Glomerular endothelial cell (primary cell): ENCODE results near the gene THEM5. TPM values are rescaled to one million over a fixed set of nuclear protein-coding genes. Genes with fewer than 3 reads are reported as not detected.
"Not testable (repeated sequence)": the region's sequence is repeated elsewhere in the genome, so short reads cannot be mapped to it uniquely, and the experiment has no call there.

Source experiments
- DNase-seq: peaks from one replicate; pipeline ENCODE4 v3.0.0-alpha.2; 2011; ENCODE audit warnings: low read depth, low spot score; ENCODE audit errors: extremely low read depth
- total RNA-seq: library from RNA; depleted of rRNA; stranded (reverse); fragments of >200 nt; gene quantifications from 2 replicates; pipeline ENCODE4 v1.2.3, GENCODE V29; 2015

Gene THEM5, protein sequence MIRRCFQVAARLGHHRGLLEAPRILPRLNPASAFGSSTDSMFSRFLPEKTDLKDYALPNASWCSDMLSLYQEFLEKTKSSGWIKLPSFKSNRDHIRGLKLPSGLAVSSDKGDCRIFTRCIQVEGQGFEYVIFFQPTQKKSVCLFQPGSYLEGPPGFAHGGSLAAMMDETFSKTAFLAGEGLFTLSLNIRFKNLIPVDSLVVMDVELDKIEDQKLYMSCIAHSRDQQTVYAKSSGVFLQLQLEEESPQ
- not detected in 2 replicates for total RNA-seq

DNA sequence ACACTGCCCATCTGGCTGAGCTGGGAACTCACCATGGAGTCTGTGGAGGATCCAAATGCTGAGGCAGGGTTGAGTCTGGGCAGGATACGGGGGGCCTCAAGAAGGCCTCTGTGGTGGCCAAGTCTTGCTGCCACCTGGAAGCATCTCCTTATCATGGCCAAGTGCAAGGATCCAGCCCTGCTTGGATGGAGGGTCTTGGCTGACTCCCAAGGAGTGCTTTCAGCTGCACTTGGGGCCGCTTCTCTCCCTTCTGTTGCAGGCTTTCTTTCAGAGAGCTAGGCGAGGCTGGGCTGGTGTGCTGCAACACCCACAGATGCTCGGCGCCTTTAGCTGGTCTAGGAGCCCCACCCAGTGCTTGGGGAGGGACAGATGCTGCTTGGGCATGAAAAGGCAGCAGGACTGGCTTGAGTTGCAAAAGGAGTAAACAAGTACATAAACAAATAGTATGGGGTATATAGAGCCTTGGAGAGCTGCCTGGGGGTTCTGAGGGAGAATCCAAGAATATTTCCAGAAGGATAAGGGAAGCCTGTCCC lies at the start of gene THEM5:
Gene THEM5, minus strand, starts transcription at position 302 of the 533 bp plus-strand sequence. Its CDS starts 147 bp downstream, at position 155.
- DNase-seq, result no peak

DNA sequence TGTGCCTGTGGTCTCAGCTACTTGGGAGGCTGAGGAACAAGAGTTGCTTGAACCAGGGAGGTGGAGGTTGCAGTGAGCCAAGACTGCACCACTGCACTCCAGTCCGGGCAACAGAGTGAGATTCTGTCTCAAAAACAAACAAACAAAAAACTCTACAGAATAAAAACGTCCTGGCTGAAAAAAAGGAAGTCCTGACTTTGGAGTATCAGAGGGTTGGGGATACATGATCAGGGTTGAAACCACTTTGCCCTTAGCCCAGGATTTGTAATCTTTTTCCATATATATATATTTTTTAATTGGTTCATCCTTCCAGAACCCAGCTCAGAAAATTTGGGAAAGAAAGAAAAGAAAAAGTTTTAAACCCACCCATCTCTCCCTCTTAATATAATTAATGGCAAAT lies 49.3 kb upstream of the THEM5 start:
- no peak for DNase-seq

DNA sequence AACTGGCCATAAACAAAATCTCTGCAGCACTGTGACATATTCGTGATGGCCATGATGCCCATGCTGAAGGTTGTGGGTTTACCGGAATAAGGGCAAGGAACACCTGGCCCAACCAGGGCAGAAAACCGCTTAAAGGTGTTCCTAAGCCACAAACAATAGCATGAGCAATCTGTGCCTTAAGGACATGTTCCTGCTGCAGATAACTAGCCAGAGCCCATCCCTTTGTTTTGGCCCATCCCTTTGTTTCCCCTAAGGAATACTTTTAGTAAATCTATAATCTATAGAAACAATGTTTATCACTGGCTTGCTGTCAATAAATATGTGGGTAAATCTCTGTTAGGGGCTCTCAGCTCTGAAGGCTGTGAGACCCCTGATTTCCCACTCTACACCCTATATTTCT lies 47.3 kb upstream of the THEM5 start:
- DNase-seq, result not testable (repeated sequence)

DNA sequence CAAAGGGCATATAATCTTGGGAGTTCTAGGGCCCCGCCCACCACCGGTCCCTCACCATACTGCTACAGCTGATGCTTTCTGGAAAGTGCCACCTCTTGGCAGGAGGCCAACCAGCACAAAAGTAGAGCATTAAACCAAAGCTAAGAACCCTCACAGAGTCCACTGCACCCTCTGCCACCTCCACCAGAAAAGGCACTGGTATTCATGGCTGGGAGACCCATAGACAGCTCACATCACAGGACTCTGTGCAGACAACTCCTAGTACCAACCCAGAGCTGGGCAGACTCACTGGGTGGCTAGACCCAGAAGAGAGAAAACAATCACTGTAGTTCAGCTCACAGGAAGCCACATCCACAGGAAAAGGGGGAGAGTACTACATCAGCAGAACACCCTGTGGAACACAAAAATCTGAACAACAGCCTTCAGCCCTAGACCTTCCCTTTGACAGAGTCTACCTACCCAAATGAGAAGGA lies 45.0 kb upstream of the THEM5 start:
- no peak for DNase-seq

DNA sequence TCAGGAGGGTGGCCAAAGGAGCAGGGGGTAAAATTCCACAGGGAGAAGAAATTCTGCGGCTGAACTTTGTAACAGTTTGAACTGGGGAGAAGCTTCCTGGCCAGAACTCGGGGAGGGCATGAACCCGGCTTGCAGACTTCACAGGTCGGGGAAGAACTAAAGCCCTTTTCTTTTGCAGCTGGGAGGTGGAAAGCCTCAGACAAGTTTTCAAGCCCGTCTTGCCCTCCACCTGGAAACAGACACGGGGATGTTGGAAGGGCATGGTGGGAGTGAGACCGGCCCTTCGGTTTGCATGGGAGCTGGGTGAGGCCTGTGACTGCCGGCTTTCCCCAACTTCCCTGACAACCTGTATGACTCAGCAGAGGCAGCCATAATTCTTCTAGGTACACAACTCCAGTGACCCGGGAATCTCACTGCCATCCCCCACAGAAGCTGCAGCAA lies 44.5 kb upstream of the THEM5 start:
- DNase-seq, result no peak

DNA sequence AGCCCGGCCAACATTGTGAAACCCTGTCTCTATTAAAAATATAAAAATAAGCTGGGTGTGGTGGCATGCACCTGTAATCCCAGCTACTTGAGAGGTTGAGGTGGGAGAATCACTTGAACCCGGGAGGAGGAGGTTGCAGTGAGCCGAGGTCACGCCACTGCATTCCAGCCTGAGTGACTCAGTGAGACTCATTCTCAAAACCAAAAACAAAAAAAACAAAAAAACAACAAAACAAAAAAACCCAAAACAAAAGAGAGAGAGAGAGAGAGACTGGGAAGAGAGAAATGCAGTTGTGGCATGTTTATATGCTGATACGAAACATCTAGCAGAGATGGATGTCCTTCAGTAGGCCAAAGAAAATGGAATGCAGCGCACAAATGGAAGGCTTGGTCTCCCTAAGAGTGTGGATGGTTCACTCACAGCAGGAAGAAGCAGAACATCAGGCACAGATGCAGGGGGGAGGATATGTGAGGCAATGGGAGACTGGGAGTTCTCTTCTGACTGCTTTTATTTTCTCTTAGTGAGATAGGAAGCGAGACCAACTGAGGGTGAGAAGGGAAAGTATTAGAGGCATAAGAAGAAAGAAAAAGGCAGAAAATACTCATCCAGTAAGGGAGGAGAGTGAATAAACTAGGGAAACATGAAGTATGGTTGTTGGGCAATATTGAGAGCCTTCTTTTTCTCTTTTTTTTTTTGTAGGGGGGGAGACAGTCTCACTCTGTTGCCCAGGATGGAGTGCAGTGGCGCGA lies 39.8 kb upstream of the THEM5 start:
- no peak for DNase-seq

DNA sequence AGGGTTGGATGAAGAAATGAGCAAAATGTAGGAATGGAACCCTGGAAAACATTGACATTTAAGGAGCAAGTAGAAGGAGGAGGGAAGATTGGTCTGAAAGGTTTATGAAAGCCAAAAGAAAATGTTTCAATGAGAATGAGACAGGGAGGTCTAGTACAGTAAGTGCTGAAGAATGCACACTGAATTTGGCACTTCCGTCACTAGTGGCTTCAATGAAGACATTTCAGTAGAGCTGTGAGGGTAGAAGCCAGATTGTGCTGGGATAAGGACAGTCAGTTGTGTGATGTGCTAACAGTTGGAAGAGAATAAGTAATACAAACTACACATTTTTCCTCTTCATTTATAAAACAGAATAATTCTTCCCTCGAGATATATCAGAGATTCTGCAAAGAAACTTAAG lies 38.7 kb upstream of the THEM5 start:
- DNase-seq, result no peak

DNA sequence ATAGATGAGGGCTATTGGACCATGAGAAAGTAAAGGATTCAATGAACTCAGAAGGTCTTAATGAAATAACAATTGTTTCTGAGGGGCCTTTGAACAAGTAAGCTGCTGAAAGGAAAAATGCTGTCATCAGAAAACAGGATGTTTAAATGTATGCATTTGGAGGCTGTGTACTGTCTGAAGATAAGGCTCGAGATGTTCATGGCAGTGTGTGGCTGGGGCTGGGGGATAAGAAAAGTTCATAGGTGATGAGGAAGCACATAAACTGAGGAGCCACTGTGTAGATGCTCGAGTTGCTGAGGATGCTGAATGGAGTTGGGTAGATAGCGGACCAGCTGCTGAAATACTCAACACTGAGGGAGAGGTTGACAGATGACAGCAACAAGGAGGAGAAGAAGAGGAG lies 38.0 kb upstream of the THEM5 start:
- no peak for DNase-seq

DNA sequence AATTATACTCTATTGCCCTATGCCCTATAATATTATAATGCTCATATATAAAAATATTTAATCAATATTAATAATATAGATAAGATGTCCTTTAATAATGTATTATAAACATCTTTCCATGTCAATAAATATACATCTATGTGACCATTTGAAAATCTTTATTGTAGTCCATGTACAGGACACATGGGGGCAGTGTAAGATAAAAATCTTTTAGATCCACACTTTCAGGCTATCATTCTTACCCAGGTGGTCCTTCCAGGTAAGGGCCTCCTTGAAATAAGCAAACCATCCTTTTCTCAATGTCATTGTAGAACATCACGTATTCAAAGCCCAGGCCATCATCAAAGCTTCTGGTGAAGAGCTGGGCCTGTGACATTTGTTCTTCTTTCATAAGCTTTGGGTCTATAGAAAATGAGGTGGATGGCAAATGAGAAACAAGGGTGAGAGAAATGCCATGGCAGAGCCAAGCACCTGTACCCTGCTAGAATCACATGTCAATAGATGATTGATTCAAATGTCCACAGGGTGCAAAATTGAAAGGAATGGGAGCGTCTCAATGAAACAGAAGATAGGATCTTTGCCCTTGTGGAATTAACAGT lies 35.6 kb upstream of the THEM5 start:
- no peak for DNase-seq

DNA sequence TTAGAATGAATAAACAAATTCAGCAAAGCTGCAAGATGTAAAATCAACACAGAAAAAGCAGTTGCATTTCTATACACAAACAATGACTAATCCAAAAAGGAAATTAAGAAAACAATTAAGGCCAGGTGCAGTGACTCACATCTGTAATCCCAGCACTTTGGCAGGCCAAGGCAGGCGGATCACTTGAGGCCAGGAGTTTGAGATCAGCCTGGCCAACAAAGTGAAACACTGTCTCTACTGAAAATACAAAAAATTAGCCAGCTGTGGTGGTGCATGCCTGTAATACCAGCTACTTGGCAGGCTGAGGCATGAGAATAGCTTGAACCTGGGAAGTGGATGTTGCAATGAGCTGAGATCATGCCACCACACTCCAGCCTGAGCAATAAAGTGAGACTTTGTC lies 33.5 kb upstream of the THEM5 start:
- DNase-seq, result no peak

DNA sequence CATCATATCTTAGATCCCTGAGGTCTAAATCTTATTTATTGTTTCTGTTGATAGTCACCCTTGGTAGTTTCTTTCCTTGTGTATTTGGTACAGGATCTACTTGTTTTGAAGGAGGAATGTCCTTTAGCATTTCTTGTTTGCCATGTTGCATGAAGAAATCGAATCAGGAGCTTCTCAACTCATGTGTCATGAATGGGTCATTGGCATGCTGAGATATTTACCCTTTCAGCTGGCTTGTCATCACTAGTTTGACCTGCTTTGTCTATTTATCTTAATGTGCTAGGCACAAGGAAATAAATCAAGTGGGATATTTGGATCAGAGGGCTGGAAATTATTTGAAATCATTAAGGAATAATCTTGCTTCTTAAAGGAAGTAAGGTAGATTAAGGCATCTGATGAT lies 32.0 kb upstream of the THEM5 start:
- no peak for DNase-seq

DNA sequence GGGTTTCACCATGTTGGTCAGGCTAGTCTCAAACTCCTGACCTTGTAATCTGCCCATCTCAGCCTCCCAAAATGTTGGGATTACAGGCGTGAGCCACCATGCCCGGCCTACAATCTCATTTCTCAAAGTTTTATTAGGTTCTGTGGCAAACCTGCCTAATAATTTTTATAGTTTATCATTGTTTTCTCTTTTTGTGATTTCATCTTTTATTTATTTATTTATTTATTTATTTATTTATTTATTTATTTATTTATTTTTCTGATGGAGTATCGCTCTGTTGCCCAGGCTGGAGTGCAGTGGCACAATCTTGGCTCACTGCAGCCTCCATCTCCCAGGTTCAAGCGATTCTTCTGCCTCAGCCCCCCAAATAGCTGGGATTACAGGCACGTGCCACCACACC lies 31.4 kb upstream of the THEM5 start:
- not testable (repeated sequence) for DNase-seq

DNA sequence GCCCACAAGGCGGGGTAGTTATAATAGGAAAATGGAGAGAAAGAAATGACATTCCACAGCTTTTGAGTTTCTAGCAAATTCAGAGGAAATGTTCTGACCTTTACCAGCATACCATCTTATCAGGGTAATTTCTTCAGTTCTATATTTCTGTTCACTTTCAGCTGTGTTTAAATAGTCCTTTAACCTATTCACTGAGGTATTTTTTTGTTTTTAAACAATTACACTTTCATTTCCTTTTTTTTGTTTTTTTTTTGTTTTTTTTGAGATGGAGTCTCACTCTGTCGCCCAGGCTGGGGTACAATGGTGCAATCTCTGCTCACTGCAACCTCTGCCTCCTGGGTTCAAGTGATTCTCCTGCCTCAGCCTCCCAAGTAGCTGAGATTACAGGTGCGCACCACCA lies 30.9 kb upstream of the THEM5 start:
- DNase-seq, result not testable (repeated sequence)

DNA sequence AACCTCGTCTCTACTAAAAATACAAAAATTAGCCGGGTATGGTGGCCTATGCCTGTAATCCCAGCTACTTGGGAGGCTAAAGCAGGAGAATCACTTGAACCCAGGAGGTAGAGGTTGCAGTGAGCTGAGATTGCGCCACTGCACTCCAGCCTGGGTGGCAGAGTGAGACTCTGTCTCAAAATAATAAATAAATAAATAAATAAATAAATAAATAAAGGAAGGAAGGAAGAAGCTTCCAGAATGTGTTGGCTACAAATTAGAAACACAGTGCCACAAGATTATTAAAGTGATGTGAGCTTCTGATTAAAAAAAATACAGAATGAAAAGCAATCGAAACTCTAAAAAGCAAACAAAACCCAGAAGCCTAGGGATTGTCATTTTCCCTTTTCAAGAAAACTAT lies 30.4 kb upstream of the THEM5 start:
- DNase-seq, result not testable (repeated sequence)

DNA sequence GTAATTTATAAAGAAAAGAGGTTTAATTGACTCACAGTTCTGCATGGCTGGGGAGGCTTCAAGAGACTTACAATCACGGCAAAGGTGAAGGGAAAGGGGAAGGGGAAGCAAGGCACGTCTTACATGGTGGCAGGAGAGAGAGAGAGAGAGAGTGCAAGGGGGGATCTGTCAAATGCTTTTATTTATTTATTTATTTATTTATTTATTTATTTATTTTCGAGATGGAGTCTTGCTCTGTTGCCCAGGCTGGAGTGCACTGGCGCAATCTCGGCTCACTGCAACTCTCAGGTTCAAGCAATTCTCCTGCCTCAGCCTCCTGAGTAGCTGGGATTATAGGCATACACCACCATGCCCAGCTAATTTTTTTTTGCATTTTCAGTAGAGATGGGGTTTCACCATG lies 29.4 kb upstream of the THEM5 start:
- DNase-seq, result not testable (repeated sequence)

DNA sequence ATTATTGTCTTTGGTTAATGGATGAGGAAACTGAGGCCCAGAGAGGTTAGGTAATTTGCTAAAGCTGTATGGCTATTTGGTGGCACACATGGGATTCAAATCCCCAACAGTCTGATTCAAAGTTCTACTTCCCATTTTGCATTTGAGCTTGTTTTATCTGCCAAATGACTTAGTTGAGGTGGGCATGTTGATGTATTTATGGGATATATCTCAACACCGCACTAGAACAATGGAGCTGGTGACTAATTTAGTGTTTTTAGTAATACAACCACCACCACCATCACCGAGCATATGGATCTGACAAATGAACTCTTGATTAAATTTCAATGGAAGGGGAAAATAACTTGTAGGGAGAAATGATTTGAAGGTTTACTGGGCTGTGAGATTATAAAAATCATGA lies 29.0 kb upstream of the THEM5 start:
- no peak for DNase-seq

DNA sequence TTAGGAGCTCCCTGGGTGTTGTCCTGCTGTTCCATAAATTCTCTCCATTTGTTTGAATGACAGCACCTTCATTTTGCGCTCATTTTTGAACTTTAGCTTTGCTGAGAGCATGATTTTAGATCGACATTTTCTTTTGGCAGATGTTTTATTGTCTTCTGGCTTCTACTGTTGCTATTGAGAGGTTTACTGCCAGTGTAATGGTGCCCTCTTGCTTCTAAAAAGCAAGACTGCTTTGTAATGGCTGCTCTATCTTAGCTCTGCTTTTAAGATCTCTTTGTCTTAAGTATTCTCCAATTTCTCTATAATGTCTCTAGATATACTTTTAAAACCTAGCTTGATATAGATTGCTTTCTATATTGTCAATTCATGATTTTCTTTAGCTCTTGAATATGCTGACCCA lies 28.0 kb upstream of the THEM5 start:
- no peak for DNase-seq

DNA sequence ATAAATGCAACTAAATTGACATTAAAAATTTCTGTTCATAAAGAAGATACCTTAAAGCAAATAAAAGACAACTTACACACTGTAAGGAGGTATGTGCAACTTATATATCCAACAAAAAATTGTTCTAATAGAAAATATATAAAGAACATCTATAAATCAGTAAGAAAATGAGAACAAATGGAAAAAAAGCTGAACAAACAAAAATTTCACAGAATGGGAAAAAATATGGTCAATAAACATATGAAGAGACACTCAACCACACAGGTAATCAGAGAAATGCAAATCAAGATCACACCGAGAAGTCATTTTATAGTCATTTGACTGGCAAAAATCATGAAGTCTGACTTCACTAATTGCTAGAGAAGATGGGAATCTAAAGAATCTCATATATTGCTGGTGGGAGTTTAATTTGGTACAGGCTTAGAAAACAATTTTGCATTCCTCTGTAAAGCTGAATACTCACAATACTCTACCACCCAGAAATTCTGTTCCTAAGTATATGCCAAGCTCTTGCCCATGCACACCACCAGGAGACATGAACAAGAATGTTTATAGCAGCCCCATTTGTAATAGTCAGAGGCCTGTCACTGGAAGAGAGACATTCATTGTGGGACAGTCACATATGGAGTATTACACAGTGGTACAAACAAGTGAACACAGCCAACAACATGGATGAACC lies 22.0 kb upstream of the THEM5 start:
- no peak for DNase-seq

DNA sequence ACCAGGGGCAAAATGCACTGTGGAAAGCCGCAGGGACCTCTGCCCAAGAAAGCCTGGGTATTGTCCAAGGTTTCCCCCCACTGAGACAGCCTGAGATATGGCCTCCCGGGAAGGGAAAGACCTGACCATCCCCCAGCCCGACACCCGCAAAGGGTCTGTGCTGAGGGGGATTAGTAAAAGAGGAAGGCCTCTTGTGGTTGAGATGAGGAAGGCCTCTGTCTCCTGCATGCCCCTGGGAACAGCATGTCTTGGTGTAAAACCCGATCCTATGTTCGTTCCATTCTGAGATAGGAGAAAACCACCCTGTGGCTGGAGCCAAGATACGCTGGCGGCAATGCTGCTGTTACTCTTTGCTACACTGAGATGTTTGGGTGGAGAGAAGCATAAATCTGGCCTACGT lies 19.3 kb upstream of the THEM5 start:
- not testable (repeated sequence) for DNase-seq

DNA sequence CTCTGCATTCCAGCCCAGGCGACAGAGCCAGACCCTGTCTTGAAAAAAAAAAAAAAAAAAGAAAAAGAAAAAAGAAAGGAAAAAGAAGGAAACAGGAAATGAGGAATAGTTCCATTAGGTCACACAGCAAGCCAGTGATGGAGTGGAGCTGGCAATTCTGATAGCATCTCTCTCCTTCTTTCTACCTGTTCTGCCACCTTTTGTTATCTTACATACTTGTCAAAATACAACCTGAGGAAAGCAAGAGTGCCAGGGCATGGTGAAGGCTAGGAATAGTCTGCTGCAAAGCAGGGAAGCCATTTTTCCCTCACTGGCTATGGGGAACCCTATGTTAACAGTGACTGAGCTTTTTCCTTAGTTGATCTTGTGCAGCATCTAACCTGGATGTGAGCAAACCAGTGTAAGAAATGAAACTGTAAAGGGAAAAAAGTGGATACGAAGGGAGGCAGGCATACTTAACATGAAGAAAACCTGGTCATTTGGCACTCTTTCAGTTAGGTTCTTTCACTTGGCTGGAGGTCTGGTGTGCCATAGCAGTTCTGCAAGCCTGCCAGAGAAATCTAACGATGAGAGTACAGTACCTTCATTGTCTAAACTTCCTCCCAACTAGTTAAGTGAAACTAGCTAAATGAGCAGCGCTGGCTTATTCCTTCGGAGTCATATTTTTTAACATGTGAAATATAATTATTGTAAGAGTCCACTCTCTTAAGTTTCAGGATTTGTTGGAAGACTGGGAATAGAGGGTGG lies 17.9 kb upstream of the THEM5 start:
- DNase-seq, result no peak
